Ishikawa (cell line): ENCODE measurements around the gene PSMB11.

Source experiments
- CEBPB ChIP-seq: IDR thresholded peaks from 2 replicates; pipeline ENCODE4 v1.6.1; 2012
- CREB1 ChIP-seq: IDR thresholded peaks from 2 replicates; pipeline ENCODE4 v1.6.1; 2012; ENCODE audit warnings: low read depth
- EGR1 ChIP-seq: IDR thresholded peaks from 2 replicates; pipeline ENCODE4 v1.6.1; 2012
- RAD21 ChIP-seq: IDR thresholded peaks from 2 replicates; pipeline ENCODE4 v1.6.1; 2012; ENCODE audit warnings: low read depth
- REST ChIP-seq: IDR thresholded peaks from 2 replicates; pipeline ENCODE4 v1.6.1; 2012; ENCODE audit warnings: low read depth, mild to moderate bottlenecking
- TF ChIP-seq, protein P1 (sequence below): IDR thresholded peaks from 2 replicates; pipeline ENCODE4 v1.6.1; 2012

GRCh38 chr14:22997676-22998323, 44.2 kb upstream of the PSMB11 start:
- TF ChIP-seq CEBPB = no peak
- no peak for TF ChIP-seq RAD21
- TF ChIP-seq REST = no peak
- TF ChIP-seq, protein P1, sequence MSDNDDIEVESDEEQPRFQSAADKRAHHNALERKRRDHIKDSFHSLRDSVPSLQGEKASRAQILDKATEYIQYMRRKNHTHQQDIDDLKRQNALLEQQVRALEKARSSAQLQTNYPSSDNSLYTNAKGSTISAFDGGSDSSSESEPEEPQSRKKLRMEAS = no peak
- no peak for TF ChIP-seq CREB1
- no peak for TF ChIP-seq EGR1
